DOHH2 (cell line): Measurements from ENCODE around the gene FBXL2.

Experiments
- EZH2phosphoT487 ChIP-seq: fragments of 200-600 bp; sonication (generic); IDR thresholded peaks from 2 replicates; pipeline ENCODE4 v1.6.1; 2017; ENCODE audit warnings: borderline replicate concordance, mild to moderate bottlenecking, antibody characterized with exemption, low read length, moderate library complexity, mixed read lengths
- TF ChIP-seq, protein P1 (sequence below): fragments of 200-600 bp; sonication (generic); IDR thresholded peaks from one replicate; pipeline ENCODE4 v1.5.1; 2014; ENCODE audit warnings: antibody characterized with exemption, mild to moderate bottlenecking, low read depth, low read length; ENCODE audit not compliant: poor library complexity, severe bottlenecking

- TF ChIP-seq, protein P1, sequence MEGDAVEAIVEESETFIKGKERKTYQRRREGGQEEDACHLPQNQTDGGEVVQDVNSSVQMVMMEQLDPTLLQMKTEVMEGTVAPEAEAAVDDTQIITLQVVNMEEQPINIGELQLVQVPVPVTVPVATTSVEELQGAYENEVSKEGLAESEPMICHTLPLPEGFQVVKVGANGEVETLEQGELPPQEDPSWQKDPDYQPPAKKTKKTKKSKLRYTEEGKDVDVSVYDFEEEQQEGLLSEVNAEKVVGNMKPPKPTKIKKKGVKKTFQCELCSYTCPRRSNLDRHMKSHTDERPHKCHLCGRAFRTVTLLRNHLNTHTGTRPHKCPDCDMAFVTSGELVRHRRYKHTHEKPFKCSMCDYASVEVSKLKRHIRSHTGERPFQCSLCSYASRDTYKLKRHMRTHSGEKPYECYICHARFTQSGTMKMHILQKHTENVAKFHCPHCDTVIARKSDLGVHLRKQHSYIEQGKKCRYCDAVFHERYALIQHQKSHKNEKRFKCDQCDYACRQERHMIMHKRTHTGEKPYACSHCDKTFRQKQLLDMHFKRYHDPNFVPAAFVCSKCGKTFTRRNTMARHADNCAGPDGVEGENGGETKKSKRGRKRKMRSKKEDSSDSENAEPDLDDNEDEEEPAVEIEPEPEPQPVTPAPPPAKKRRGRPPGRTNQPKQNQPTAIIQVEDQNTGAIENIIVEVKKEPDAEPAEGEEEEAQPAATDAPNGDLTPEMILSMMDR: no peak
- no peak for TF ChIP-seq EZH2phosphoT487
Observed at GRCh38 chr3:33238923-33239322, 38.3 kb upstream of the FBXL2 start.
